H54 (cell line): ENCODE data around the gene NPAS1.
"Not testable (repeated sequence)": the region's sequence is repeated elsewhere in the genome, so short reads cannot be mapped to it uniquely, and the experiment has no call there.

Experiments
- DNase-seq: peaks from one replicate; pipeline ENCODE4 v3.0.0; 2011; ENCODE audit warnings: low spot score, mixed read lengths; ENCODE audit not compliant: insufficient read length
- FAIRE-seq: peaks from 3 replicates; lab custom pipeline; 2011; peaks lifted over from hg19 to GRCh38; lab: Jason Lieb, UNC
- POLR2A ChIP-seq: IDR thresholded peaks from 2 replicates; pipeline ENCODE4 v1.6.1; 2011; ENCODE audit warnings: low read depth, mild to moderate bottlenecking, low read length

NPAS1 gene

DNA sequence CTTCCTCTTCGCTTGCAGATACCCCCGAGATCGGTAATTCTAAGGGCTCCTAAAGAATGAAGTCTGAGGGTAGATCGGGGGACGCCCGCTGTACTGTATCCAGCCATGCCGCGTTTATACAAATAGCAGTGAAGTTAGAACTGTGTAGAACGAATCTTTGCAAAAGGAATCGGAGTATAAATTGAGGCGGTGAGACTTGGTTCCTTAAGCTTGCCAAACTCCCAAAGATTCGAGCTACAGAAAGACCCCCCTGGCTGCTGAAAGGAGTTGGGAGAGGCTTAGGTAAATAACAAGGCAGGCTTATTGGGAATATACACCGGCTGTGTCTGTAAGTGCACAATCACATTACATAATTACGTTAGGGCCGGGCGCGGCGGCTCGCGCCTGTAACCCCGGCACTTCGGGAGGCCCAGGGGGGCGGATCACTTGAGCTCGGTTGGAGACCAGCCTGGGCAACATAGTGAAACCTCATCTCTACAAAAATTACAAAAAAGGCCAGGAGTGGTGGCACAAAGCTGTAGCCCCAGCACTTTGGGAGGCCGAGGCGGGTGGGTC is 16.5 kb downstream of the NPAS1 start:
- no peak for DNase-seq
- TF ChIP-seq POLR2A: no peak
- no peak for FAIRE-seq

DNA sequence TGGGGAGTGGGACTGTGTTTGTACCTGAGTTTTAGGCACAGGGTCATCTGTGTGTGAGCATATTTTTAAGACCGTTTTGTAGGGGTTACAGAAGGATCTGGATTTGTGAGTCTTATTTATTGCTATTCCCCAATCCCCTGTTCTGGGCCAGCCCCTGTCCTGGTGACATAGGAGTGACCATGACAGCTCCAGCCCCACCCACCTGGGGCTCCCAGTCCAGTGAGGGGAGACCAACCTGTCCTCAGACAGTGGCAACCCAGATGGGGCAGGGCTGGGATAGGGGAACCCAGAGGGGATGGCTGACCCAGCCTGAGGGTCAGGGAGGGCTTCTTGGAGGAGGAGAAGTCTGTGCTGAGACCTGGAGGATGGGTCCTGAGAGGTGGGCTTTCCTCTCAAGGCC is 18.1 kb downstream of the NPAS1 start:
- DNase-seq (no peak), FAIRE-seq (no peak)
- TF ChIP-seq POLR2A: no peak

DNA sequence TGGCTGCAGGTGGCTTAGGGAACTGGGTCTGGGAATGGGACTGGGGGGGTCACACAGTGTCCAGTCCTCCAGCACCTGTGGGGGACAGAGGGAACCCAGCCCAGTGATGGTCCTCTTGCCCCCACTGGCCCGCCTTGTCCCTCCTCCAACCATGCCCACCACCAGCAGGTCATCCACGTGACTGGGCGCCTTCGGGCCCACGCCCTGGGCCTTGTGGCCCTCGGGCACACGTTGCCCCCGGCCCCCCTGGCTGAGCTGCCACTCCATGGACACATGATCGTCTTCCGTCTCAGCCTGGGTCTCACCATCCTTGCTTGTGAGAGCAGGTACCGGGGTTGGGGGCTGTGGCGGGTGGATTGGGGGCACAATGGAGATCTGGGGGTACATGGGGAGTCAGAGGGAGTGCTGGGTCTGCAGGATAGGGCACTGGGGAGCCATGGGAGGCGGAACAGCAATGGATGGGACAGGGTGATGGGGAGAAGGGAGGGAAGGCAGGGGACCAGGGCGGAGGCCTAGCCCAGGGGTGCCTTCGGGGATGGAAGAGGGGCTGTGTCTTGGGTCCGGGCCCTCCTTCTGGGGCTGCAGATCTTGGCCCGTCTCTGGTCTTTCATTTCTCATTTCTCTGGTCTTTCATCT is 19.7 kb downstream of the NPAS1 start:
- DNase-seq (no peak), FAIRE-seq (no peak)
- TF ChIP-seq POLR2A: no peak

DNA sequence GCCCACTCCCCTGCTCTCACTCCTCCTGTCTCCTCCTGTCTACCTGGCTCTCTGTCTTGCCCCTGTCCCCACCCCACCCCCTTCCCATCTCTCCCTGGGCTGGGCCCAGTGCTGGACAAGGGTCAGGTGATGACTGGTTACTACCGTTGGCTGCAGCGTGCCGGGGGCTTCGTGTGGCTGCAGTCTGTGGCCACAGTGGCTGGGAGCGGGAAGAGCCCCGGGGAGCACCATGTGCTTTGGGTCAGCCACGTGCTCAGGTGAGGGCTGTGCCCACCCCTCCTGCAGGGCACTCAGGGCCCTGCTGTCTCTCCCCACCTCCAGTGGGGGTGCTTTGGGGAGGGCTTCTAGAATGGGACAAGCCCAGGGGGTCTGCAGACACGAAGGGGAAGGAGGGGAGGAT is 21.2 kb downstream of the NPAS1 start:
- no peak for TF ChIP-seq POLR2A
- no peak for DNase-seq
- FAIRE-seq: no peak

DNA sequence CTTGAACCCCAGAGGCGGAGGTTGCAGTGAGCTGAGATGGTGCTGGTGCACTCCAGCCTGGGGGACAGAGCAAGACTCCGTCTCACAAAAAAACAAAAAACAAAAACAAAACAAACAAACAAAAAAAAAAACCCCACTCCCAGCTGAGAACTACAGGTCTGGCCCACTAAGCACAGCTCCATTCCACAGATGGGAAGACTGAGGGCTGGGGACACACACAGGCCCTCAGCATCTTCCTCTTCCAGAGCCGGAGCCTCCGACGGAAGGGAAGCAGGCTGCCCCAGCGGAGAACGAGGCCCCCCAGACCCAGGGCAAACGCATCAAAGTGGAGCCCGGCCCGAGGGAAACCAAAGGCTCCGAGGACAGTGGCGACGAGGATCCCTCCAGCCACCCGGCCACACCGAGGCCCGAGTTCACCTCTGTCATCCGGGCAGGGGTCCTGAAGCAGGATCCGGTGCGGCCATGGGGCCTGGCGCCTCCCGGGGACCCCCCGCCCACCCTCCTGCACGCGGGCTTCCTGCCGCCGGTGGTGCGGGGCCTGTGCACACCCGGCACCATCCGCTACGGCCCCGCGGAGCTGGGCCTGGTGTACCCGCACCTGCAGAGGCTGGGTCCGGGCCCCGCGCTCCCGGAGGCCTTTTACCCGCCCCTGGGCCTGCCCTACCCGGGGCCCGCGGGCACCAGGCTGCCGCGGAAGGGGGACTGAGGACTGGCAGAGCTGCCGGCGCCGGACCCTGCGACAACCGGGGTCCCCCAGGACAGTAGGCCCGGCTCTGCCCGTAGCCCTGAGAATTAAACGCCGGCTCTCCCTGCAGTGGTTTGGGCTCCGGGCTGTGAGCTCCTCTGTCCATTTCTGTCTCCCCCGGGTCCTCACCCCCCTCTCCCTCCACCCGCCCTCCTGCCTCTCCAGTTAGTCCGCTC is 25.6 kb downstream of the NPAS1 start:
- TF ChIP-seq POLR2A: no peak

DNA sequence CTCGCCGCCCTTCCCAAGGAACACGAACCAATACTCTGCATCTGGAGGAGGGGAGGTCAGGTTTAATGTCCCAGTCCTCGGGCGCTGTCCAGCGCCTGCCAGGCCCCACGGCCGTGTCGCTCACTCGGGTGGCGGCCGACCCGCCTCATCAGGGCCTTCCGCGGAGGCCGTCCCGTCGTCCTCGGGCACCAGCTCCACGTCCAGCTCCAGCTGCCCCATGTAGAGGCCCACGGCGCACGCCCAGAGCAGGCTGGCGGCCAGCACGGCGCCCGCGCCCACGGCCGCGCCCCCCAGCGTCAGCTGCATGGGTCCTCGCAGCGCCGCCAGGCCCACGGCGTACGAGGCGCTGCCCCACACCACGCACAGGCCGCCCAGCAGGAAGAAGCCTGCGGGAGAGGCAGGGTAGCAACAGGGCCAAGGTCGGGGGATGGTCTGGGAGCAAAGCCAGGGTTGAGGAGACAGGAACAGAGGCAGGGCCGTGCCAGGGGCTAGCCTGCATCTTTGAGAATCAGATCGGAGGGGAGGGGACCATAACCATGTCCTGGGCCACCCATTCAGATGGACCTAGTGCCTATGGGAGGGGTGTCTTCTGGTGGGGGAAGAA is 26.3 kb downstream of the NPAS1 start:
- FAIRE-seq (no peak), DNase-seq (no peak)
- no peak for TF ChIP-seq POLR2A

More for the DNA sequence above, 25.6 kb downstream of the NPAS1 start:
- no peak for DNase-seq
- FAIRE-seq: no peak

DNA sequence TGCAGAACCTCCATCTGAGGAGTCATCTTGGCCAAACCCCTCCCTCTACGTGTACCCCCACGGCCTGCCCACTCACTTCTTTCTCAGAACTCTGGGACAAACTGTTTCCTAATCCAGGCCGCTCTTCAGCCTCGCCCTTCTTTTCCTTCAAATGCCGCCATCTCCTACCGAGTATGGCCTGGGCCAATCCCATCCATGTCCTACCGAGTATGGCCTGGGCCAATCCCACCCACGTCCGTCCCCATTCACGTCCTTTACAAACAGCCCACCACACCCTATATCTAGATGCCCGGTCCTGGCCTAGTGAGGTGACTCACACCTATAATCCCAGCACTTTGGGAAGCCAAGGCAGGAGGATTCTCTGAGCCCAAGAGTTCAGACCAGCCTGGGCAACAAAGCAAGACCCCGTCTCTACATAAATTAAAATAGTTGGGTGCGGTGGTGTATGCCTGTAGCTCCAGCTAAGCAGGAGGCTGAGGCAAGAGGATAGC is 27.7 kb downstream of the NPAS1 start:
- no peak for DNase-seq
- TF ChIP-seq POLR2A: no peak
- FAIRE-seq: no peak

DNA sequence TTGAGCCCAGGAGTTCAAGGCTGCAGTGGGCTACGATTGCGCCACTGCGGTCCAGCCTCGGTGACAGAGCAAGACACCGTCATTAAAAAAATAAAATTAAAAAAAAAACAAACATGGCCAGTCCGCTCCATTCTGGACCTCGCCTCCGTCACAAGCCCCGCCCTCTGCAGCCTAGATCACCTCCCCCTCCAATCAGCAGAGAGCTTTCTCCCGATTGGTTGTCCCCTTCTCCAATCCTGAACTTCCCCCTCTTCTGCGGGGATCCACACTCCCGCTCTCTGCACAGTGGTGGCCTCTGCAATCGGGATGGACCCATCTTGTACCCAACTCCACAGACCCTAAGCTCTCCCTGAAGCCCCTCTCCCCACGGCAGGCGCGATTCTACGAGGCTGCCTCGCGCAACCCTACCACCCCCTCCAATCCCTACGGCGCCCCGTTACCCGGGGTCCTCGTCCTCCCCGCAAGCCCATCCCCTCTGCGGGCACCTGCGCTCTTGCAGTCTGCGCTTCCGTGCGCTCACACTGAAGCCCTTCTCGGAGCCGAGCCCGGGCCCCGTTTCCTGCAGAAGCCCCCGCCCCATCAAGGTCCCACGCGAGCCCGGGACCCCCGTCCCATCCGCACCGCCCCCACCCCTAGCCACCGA is 28.2 kb downstream of the NPAS1 start:
- FAIRE-seq (no peak), DNase-seq (peak; percentile 92)
- peak; percentile 34; the same call in 1 of the 2 replicates for TF ChIP-seq POLR2A

DNA sequence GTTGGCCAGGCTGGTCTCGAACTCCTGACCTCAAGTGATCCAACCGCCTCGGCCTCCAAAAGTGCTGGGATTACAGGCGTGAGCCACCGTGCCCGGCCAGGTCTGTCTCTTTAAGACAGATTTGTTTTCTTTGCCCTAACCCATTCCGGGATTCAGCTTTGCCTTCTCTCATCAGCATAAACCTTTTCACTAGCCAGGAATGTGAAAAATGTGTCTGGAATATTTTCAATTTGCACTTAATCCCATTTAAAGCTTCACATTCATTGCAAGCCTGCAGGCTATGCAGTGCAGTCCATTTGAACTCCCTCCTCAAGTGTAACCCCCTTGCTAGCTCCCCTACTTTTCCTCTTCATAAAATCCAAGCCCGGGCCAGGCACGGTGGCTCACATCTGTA is 29.7 kb downstream of the NPAS1 start:
- DNase-seq: no peak
- FAIRE-seq: no peak
- TF ChIP-seq POLR2A: no peak

DNA sequence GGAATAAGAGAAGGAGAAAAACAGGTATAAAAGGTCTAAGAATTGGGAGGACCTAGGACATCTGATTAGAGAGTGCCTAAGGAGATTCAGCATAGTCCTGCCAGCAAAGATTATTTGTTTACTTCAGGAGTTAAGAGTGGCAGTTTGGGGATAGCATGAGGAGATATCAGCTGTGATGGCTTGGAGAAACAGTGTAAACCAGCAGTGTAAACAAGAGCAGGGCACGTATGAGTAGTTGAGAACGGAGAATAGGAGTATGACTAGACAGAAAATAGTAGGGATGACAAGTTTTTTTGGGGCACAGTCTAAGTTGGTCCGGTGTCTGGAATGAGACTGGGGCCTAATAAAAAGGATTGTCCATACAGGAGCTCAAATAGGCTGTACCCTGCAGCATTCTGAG is 30.9 kb downstream of the NPAS1 start:
- FAIRE-seq: not testable (repeated sequence)

DNA sequence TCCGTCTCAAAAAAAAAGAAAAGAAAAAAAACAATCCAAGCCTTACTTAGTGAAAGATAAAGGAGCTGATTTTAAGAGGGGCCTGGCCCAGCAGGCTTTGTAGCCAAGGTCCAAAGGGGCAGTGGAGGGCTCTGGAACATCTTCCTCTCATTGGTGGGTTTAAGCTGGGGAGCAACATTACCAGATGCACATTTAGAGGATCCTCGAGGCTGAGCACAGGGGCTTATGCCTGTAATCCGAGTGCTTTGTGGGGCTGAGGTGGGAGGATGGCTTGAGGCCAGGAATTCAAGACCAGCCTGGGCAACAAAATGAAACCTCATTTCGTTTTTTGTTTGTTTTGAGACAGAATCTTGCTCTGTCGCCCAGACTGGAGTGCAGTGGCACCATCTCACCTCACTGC is 36.8 kb downstream of the NPAS1 start:
- TF ChIP-seq POLR2A: no peak
- no peak for DNase-seq
- no peak for FAIRE-seq

More for the DNA sequence above, 30.9 kb downstream of the NPAS1 start:
- DNase-seq: not testable (repeated sequence)

DNA sequence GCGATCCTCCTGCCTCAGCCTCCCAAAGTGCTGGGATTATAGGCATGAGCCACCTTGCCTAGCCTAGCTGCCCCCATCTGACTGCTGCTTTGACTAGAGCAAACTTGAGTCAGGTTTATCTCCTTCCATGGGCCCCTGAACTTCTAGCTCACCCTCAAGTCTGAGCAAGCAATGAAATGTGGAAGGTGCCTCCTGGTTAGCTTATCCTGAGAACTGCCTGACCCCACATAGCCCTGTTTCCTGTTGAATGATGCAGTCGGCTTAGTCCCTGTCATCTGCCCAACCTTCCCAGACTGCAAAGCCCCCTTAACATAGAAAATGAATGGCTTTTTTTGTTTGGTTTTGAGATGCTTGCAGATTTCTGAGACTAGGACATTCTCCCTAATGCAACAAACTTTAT is 37.7 kb downstream of the NPAS1 start:
- no peak for DNase-seq
- no peak for FAIRE-seq

DNA sequence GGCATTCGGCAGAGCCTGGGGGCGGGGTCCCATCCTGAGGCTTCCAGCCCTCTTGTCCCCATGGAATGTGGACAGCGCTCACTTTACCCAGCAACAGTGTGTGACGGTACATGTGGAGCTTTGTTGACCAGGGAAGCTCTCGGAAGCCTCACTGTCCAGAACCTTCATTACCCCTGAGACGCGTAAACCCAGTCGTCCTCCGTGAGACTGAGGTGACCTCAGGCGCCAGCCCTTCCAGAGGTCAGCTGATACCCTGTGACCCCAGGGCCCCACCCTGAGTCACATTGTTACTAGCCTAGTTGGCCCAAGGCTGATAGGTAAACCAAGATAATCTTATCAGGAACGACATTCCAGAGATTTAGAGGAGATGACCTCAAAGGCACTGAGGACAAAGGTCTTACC is 39.0 kb downstream of the NPAS1 start:
- no peak for TF ChIP-seq POLR2A
- DNase-seq: no peak
- no peak for FAIRE-seq

More for the DNA sequence above, 37.7 kb downstream of the NPAS1 start:
- TF ChIP-seq POLR2A: no peak
